ENCODE measurements around the gene SDHAF4.
"Not testable (repeated sequence)": the region's sequence is repeated elsewhere in the genome, so short reads cannot be mapped to it uniquely, and the experiment has no call there.

Gene SDHAF4

DNA sequence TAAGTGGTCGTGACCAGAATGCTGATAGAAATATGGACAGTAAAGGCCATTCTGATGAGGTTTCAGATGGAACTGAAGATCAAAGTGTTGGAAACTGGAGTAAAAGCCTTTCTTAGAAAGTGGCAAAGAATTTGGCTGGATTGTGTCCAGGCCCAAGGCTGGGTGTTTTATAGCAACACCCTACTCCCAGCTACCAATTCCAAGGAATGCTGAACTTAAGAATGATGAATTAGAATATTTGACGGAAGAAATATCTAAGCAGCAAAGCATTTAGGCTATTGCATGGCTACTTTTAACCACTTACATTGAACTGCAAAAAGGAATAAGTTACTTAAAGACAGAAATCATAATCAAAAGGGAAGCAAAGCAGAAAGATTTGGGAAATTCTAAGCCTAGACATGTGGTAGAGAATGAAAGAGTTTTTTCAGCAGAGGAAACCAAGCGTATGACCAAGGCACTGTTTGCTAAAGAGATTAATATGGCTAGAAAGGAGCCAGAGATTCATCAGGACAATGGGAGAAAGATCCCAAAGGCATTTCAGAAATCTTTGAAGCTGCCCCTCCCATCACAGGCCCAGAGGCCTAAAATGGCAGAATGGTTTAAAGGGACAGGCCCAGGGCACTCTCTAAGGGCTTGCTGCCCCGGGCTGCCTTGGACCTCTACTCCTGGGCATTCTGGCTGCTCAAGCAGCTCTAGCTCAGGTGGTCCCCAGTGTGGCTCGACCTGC is 25.8 kb downstream of the SDHAF4 start:
- DNase-seq (ENCODE audit: low spot score), result no peak

DNA sequence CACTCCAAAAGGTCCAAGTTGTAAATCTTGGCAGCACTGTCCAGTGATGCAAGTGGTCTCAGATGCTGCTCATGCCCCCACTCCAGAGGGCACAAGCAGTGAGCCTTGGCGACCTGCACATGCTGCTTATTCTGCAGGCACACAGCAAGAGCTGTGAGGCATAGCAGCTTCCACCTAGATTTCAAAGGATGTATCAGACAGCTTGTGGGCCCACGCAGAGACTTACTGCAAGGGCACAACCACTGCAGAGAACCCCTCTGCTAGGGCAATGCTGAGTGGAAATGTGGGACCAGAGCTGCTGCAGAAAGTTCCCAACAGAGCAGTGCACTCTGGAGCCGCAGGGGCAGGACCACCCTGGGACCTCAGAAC is 26.4 kb downstream of the SDHAF4 start:
- no peak for DNase-seq (ENCODE audit: low spot score)

DNA sequence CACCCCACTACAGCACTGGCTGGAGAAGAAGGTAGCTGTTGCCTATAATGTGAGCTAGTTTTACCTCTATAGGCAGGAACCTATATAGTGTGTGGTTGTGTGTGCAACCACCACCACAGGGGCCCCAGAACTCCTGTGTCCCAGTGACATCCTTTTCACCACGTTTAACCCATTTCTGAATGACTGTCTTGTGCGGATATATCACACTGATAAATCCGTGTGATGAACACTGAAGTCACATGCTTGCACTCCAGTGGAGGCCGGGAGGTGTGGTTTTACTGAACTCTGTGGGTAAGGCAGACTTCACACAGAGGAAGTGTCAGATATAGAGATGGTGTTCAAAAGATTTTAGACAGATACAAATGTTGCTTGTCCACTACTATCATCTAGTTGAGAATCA is 32.5 kb downstream of the SDHAF4 start:
- DNase-seq (ENCODE audit: low spot score), result no peak

- peak; percentile 16 for DNase-seq (ENCODE audit: low spot score)
Observed at GRCh38 chr6:70601014-70601413, 34.3 kb downstream of the SDHAF4 start.

DNA sequence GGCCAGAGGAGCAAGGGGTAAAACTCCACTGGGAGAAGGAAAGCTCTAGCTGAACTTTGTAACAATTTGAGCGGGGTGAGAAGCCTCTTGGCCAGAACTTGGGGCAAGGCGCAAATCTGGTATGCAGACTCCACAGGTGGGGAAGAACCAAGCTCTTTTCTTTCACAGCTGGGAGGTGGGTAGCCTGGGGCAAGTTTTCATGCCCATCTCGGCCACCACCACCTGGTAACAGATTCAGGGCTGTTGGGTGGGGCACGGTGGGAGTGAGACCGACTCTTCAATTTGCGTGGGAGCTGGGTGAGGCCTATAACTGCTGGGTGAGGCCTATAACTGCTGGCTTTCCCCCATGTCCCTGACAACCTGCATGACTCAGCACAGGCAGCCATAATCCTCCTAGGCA is 37.5 kb downstream of the SDHAF4 start:
- no peak for DNase-seq (ENCODE audit: low spot score)

GRCh38 chr6:70607371-70607770 is 40.6 kb downstream of the SDHAF4 start:
- DNase-seq (ENCODE audit: low spot score), result not testable (repeated sequence)

DNA sequence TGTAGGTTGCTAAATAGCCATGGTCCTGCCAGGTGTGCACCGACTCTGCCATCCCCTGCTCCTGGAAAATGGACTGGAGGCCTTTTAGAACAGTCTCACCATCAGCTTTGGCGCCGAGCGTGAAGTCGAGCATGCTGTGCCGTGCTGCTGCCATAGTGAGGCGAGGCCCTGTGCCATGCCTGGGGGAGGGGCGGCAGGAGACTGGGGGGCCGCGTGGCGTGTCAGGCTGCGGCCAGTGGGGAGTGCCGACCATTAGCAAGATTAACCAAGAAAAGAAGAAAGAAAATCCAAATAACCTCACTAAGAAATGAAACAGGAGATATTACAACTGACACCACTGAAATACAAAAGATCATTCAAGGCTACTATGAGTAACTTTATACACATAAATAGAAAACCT is 42.5 kb downstream of the SDHAF4 start:
- not testable (repeated sequence) for DNase-seq (ENCODE audit: low spot score)

DNA sequence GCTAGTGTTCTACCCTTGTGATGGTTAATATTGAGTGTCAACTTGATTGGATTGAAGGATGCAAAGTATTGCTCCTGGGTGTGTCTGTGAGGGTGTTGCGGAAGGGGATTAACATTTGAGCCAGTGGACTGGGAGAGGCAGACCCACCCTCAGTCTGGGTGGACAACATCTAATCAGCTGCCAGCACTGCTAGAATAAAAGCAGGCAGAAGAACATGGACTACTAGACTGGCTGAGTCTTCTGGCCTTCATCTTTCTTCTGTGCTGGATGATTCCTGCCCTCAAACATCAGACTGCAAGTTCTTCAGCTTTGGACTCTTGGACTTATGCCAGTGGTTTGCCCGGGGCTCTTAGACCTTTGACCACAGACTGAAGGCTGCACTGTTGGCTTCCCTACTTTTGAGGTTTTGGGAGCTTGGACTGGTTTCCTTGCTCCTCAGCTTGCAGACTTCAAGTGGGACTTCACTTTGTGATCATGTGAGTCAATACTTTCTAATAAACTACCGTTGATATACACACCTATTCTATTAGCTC is 50.1 kb downstream of the SDHAF4 start:
- DNase-seq (ENCODE audit: low spot score), result no peak

GRCh38 chr6:70620746-70621145 is 54.0 kb downstream of the SDHAF4 start:
- no peak for DNase-seq (ENCODE audit: low spot score)

- peak; percentile 9 for DNase-seq (ENCODE audit: low spot score)
Observed at GRCh38 chr6:70622461-70622860, 55.7 kb downstream of the SDHAF4 start.

DNA sequence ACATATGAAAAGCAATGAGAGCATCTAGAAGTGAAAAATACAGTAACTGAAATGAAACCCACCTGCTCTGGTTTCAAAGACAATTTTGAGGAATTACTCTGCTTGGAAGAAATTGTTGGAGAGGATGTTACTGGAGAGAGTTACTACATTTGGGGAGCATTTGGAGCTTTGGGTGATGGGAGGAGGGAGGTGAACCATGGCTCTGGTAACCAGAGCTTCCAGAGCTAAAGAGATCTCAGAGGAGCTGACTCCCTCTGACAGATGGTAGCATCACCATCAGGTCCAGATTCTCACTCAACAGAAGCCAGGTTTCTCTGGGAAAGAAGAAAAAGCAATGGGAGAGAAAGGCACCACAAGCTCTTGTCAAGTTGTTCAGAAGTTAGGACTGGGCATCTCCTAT is 58.7 kb downstream of the SDHAF4 start:
- no peak for DNase-seq (ENCODE audit: low spot score)

GRCh38 chr6:70627500-70628254 is 60.9 kb downstream of the SDHAF4 start:
- DNase-seq (ENCODE audit: low spot score), result no peak

DNA sequence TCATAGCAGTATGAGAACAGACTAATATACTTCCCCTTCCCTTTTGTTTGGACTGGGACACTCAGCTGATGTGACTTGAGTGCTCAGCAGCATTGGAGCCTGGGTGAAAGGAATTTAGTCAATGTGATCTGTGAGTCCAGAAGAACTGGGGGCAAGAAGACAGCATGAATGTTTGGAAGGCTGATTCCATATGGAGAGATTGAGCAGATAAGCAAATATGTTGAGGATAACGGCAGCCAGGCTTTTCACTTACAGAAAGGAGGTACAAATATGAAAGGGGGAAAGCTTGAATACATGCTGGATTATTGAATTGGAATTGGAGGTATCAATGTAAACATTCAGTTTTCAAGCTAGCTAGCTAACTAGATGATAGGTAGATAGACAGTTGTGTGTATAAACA is 63.2 kb downstream of the SDHAF4 start:
- DNase-seq (ENCODE audit: low spot score), result no peak

DNA sequence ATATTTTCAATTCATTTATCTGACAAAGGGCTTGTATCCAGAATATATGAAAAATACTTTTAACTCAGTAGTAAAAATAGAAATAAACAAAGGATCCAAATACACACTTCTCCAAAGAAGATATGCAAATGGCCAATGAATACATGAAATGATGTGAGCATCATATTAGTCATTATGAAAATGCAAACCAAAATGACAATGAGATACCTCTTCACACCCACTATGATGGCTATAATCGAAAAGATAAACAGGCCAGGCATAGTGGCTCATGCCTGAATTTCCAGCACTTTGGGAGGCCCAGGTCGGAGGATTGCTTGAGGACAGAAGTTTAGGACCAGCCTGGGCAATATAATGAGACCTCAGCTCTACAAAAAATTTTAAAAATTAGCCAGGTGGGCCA is 67.1 kb downstream of the SDHAF4 start:
- DNase-seq (ENCODE audit: low spot score), result no peak

- no peak for DNase-seq (ENCODE audit: low spot score)
Observed at GRCh38 chr6:70636596-70636995, 69.9 kb downstream of the SDHAF4 start.

GRCh38 chr6:70638468-70638867 is 71.7 kb downstream of the SDHAF4 start:
- DNase-seq (ENCODE audit: low spot score), result no peak

Data from kidney tubule cell (primary cell).